HepG2 (cell line): ENCODE results near the gene ACAP2. TPM values are rescaled to one million over a fixed set of nuclear protein-coding genes. Genes with fewer than 3 reads are reported as not detected.

ENCODE experiments used
- DNMT3B ChIP-seq: conservative IDR thresholded peaks from 2 replicates; pipeline ENCODE4 v1.6.1; 2016; ENCODE audit warnings: missing biosample characterization, control low read depth
- HMG20B ChIP-seq: conservative IDR thresholded peaks from 2 replicates; pipeline ENCODE4 v1.6.1; 2016; ENCODE audit warnings: missing genetic modification reagents, missing compliant biosample characterization
- HNF1B ChIP-seq: sonication (generic); formaldehyde crosslinking; IDR thresholded peaks from 2 replicates; pipeline ENCODE4 v1.5.1; 2020; ENCODE audit warnings: mild to moderate bottlenecking, moderate library complexity, missing genetic modification reagents
- POLR2AphosphoS2 ChIP-seq: IDR thresholded peaks from 2 replicates; pipeline ENCODE4 v1.6.1; 2011; ENCODE audit warnings: low read depth, low read length, improper control_type of control experiment
- RARG ChIP-seq: sonication (generic); formaldehyde crosslinking; IDR thresholded peaks from 2 replicates; pipeline ENCODE4 v1.4.0; 2020; ENCODE audit warnings: low read depth, mild to moderate bottlenecking, missing genetic modification reagents
- RFX3 ChIP-seq: IDR thresholded peaks from 2 replicates; pipeline ENCODE4 v1.6.1; 2016; ENCODE audit warnings: missing biosample characterization, missing genetic modification reagents
- RFXAP ChIP-seq: sonication (generic); formaldehyde crosslinking; IDR thresholded peaks from 2 replicates; pipeline ENCODE4 v1.4.0; 2020; ENCODE audit warnings: missing genetic modification reagents, borderline replicate concordance
- SOX5 ChIP-seq: IDR thresholded peaks from 2 replicates; pipeline ENCODE4 v1.6.1; 2016; ENCODE audit warnings: borderline replicate concordance
- TFAP4 ChIP-seq: sonication (generic); IDR thresholded peaks from 2 replicates; pipeline ENCODE4 v1.6.1; 2016; ENCODE audit warnings: low read depth, borderline replicate concordance
- ZNF431 ChIP-seq: sonication (generic); formaldehyde crosslinking; IDR thresholded peaks from 2 replicates; pipeline ENCODE4 v1.9.0; 2022; ENCODE audit warnings: missing genetic modification reagents, low read depth, mild to moderate bottlenecking, borderline replicate concordance
- ZNF574 ChIP-seq: sonication (generic); formaldehyde crosslinking; IDR thresholded peaks from 2 replicates; pipeline ENCODE4 v1.4.0; 2020; ENCODE audit warnings: missing genetic modification reagents
- ZNF607 ChIP-seq: sonication (generic); formaldehyde crosslinking; IDR thresholded peaks from 2 replicates; pipeline ENCODE4 v1.5.1; 2020; ENCODE audit warnings: missing genetic modification reagents, mild to moderate bottlenecking, borderline replicate concordance
- polyA plus RNA-seq, 8 experiments: library from polyadenylated mRNA; depleted of rRNA in 3 of 8; stranded (reverse) in 7 of 8; unstranded in 1 of 8; fragments of >200 nt; fragmentation: Illumina TruSeq in 4 of 8; extraction: Trizol in 4 of 8; gene quantifications; 2 replicates each; pipeline versions ENCODE4 v1.2.1 to v1.2.3, GENCODE V29; 2011 to 2016; ENCODE audit warnings: low read depth in 4 of 8, missing spikeins in 1 of 8, mixed read lengths in 1 of 8; ENCODE audit not compliant: insufficient read depth in 1 of 8
- total RNA-seq, 5 experiments: library from RNA; depleted of rRNA; stranded (reverse); fragments of >200 nt; fragmentation: Illumina TruSeq; extraction: Trizol; gene quantifications; 2 replicates each; pipeline ENCODE4 v1.2.3, GENCODE V29; 2016; ENCODE audit warnings: low read depth in 1 of 5
- TF ChIP-seq, protein P1 (sequence below): sonication (generic); formaldehyde crosslinking; IDR thresholded peaks from 2 replicates; pipeline ENCODE4 v1.8.0; 2022; ENCODE audit warnings: missing genetic modification reagents, mild to moderate bottlenecking, moderate library complexity, borderline replicate concordance
- TF ChIP-seq, protein P2 (sequence below): sonication (generic); formaldehyde crosslinking; IDR thresholded peaks from 2 replicates; pipeline ENCODE4 v1.5.0; 2020; ENCODE audit warnings: missing genetic modification reagents, mild to moderate bottlenecking, borderline replicate concordance
- TF ChIP-seq, protein P3 (sequence below): sonication (generic); formaldehyde crosslinking; IDR thresholded peaks from 2 replicates; pipeline ENCODE4 v1.4.0; 2020; ENCODE audit warnings: missing genetic modification reagents
- TF ChIP-seq, protein P4 (sequence below): sonication (generic); formaldehyde crosslinking; IDR thresholded peaks from 2 replicates; pipeline ENCODE4 v1.4.0; 2020; ENCODE audit warnings: low read depth, mild to moderate bottlenecking, missing genetic modification reagents

ACAP2 gene
- total and polyA plus RNA-seq, 2 of the 13 experiments (the other 11 are each of a cell fraction or from before 2014, with no cell fraction given): 7.3 to 23.9 TPM

DNA sequence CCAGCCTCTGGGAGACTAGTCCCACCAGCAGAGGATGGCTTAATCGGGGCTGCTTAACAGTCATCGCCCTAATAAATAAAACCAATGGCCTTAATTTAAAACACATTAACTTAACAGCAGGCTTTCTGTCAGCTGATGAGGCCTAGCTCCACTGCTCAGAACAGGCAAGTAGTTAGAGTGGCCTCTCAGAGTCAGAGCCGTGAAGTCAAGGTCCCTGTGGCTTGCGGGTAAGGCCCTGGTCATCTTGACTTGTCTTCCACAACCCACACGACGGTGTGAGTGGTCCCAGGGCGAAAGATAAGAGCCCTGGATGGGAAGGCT lies 183.7 kb downstream of the ACAP2 start (continued):
- TF ChIP-seq, protein P1, sequence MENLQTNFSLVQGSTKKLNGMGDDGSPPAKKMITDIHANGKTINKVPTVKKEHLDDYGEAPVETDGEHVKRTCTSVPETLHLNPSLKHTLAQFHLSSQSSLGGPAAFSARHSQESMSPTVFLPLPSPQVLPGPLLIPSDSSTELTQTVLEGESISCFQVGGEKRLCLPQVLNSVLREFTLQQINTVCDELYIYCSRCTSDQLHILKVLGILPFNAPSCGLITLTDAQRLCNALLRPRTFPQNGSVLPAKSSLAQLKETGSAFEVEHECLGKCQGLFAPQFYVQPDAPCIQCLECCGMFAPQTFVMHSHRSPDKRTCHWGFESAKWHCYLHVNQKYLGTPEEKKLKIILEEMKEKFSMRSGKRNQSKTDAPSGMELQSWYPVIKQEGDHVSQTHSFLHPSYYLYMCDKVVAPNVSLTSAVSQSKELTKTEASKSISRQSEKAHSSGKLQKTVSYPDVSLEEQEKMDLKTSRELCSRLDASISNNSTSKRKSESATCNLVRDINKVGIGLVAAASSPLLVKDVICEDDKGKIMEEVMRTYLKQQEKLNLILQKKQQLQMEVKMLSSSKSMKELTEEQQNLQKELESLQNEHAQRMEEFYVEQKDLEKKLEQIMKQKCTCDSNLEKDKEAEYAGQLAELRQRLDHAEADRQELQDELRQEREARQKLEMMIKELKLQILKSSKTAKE (CRISPR knock-in tag): 0 out of 2 replicates have a peak, but pooled peaks have one; percentile 20
- TF ChIP-seq POLR2AphosphoS2 (no peak), RFXAP (CRISPR knock-in tag) (0 out of 2 replicates have a peak, but pooled peaks have one; percentile 4), SOX5 (CRISPR knock-in tag) (no peak), RFX3 (no peak), HMG20B (0 out of 2 replicates have a peak, but pooled peaks have one; percentile 1), ZNF431 (CRISPR knock-in tag) (peak; percentile 13; the same call in 1 of the 2 replicates), TFAP4 (peak; percentile 44; the same call in 1 of the 2 replicates), HNF1B (CRISPR knock-in tag) (0 out of 2 replicates have a peak, but pooled peaks have one; percentile 21), ZNF574 (CRISPR knock-in tag) (no peak), ZNF607 (CRISPR knock-in tag) (0 out of 2 replicates have a peak, but pooled peaks have one; percentile 68), RARG (CRISPR knock-in tag) (no peak), DNMT3B (CRISPR knock-in tag) (0 out of 2 replicates have a peak, but pooled peaks have one; percentile 36)
- TF ChIP-seq, protein P2, sequence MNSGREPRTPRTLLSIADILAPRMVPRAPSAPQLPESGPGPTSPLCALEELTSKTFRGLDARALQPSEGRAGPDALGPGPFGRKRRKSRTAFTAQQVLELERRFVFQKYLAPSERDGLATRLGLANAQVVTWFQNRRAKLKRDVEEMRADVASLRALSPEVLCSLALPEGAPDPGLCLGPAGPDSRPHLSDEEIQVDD (CRISPR knock-in tag): peak; percentile 78; the same call in 1 of the 2 replicates
- TF ChIP-seq, protein P3, sequence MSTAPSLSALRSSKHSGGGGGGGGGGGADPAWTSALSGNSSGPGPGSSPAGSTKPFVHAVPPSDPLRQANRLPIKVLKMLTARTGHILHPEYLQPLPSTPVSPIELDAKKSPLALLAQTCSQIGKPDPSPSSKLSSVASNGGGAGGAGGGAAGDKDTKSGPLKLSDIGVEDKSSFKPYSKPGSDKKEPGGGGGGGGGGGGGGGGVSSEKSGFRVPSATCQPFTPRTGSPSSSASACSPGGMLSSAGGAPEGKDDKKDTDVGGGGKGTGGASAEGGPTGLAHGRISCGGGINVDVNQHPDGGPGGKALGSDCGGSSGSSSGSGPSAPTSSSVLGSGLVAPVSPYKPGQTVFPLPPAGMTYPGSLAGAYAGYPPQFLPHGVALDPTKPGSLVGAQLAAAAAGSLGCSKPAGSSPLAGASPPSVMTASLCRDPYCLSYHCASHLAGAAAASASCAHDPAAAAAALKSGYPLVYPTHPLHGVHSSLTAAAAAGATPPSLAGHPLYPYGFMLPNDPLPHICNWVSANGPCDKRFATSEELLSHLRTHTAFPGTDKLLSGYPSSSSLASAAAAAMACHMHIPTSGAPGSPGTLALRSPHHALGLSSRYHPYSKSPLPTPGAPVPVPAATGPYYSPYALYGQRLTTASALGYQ (CRISPR knock-in tag): peak; percentile 13; the same call in 1 of the 2 replicates
- TF ChIP-seq, protein P4, sequence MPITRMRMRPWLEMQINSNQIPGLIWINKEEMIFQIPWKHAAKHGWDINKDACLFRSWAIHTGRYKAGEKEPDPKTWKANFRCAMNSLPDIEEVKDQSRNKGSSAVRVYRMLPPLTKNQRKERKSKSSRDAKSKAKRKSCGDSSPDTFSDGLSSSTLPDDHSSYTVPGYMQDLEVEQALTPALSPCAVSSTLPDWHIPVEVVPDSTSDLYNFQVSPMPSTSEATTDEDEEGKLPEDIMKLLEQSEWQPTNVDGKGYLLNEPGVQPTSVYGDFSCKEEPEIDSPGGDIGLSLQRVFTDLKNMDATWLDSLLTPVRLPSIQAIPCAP (CRISPR knock-in tag): 0 out of 2 replicates have a peak, but pooled peaks have one; percentile 4
